GM10266 (cell line): Measurements from ENCODE around the gene FOLR2.

Source experiments
- DNase-seq: peaks from one replicate; pipeline ENCODE4 v3.0.0; 2012; ENCODE audit errors: extremely low spot score
- TF ChIP-seq, protein P1 (sequence below): IDR thresholded peaks from 2 replicates; pipeline ENCODE4 v1.5.1; 2012; ENCODE audit warnings: mild to moderate bottlenecking, low read depth; ENCODE audit not compliant: control insufficient read depth, insufficient read depth; ENCODE audit errors: missing control alignments

Gene FOLR2

DNA sequence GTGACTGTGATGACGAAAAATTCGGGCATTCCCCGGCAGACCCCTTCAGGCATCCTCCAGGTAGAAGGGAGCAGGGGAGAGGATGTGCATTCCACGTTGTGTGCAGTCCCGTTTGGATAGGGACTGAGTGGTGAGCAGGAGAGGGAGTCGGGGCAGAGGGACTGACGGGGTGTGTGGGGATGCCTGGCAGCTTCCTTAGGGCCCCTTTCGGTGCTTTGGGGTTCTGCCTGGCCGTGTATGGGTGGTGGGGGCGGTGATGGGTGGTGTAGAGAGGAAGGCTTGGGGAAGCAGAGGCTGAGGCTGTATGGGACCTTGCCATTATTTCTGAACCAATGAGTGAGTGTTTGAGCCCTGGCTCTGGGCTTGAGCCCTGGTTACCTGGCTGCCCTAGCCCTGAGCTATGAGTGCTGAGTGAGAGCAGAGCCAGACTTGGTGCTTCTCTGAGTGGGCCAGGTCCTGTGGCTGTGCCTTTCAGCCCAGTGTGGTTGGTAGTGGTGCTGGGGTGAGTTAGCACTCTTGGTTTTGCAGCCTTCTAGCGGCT is 8.9 kb downstream of the FOLR2 start:
- peak; percentile 24 for DNase-seq
- TF ChIP-seq, protein P1, sequence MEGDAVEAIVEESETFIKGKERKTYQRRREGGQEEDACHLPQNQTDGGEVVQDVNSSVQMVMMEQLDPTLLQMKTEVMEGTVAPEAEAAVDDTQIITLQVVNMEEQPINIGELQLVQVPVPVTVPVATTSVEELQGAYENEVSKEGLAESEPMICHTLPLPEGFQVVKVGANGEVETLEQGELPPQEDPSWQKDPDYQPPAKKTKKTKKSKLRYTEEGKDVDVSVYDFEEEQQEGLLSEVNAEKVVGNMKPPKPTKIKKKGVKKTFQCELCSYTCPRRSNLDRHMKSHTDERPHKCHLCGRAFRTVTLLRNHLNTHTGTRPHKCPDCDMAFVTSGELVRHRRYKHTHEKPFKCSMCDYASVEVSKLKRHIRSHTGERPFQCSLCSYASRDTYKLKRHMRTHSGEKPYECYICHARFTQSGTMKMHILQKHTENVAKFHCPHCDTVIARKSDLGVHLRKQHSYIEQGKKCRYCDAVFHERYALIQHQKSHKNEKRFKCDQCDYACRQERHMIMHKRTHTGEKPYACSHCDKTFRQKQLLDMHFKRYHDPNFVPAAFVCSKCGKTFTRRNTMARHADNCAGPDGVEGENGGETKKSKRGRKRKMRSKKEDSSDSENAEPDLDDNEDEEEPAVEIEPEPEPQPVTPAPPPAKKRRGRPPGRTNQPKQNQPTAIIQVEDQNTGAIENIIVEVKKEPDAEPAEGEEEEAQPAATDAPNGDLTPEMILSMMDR, result no peak

DNA sequence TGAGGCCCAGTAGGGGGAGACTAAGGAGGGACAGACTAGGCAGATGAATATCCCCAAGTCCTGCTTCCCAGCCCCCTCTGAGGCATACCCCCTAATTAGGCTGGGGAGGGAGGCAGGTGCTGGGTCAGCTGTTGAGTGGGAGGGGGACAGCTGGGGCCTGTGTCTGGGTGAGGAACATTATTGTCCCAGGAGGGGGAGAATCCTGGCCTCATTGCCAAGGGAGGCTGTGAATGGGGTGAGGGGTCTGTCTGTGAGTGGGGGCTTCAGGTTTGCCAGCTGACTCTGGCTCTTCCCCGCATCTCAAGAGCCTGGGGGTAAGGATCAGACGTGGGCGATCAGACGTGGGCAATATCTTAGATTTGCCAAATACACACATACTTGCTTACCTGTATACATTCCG is 10.1 kb downstream of the FOLR2 start:
- TF ChIP-seq, protein P1, result no peak
- no peak for DNase-seq

DNA sequence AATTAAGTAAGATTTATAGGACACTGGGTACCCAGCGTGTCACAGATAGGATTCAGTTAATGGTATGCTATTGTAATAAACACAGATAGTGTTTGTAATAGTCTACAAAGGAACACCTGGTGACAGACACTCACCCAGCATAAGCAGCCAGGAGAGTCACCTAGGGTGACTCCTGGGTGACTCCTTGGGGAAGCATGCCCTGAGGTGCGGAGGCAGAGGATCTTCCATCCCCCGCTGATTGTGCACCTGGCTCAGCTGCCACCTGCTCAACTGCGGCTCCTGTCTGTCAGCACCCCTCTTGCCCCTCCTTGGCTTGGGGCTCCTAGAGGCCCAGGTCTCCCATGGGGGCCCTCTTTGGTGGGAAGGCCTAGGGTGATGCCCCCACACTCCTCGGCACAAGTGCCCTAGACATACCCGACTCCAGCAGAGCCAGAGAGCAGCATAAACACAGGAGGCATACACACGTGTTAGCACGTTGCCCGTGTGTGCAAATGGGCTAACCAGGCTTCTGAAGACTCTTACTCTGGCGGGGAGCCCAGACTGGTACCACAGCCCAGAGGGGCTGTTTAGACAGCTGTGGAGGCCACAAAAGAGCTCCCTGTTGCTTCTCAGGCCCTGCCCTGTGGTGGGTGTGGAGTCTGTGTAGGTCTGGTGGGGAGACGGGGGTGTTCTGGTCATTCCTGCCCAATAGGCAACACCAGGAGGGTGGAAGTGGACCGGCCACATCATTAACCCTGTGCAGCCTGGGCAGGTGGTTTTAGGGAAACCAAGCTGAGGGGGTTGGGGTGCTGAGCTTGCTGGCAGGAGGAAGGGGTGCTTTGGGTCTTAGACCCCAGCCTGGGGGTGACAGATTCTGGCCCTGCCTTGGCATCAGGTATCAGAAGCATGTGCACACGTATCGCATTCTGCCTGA is 11.0 kb downstream of the FOLR2 start:
- TF ChIP-seq, protein P1, result no peak
- no peak for DNase-seq

DNA sequence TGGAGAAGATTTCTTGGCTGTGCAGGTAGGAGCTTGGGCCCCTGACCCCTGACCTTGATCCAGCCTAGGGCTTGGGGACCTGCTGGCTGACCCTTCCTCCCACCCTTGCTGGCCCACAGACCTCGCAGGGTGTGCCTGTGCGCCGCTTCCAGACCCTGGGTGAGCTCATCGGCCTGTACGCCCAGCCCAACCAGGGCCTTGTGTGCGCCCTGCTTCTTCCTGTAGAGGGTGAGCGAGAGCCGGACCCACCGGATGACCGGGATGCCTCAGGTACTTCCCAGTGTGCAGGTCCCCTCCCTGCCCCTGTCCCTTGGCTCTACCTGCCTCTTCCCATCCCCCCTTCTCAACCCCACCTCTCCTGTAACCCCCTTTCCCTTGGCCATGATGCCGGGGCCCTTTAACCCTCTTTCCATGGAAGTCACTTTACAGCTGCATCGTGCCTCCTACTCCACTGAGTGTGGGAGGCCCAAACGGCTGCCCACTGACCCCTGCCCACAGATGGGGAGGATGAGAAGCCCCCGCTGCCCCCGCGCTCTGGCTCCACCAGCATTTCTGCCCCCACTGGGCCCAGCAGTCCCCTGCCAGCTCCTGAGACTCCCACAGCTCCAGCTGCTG is 11.7 kb downstream of the FOLR2 start:
- DNase-seq, result no peak
- TF ChIP-seq, protein P1, result no peak

DNA sequence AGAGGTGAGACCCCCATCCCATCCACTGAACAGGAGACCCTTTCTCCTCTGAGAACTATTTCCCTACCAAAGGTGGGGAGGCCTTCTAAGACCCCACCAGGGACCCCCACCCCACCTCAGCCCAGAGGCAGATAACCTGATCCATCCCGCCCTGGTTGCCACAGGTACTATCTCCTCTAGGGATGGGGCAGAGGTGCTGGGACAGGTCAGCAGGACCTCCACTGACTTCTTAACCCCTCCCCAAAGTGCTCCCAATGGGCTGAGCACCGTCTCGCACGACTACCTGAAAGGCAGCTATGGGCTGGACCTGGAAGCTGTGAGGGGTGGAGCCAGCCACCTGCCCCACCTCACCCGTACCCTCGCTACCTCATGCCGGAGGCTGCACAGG is 12.2 kb downstream of the FOLR2 start:
- DNase-seq, result no peak
- TF ChIP-seq, protein P1, result no peak

- TF ChIP-seq, protein P1, result no peak
Measured at GRCh38 chr11:72229336-72229924, 12.8 kb downstream of the FOLR2 start.

More at GRCh38 chr11:72229336-72229924, 12.8 kb downstream of the FOLR2 start:
- no peak for DNase-seq
